WTC11 (cell line): ENCODE measurements around the gene NEK11. TPM values are rescaled to one million over a fixed set of nuclear protein-coding genes. Genes with fewer than 3 reads are reported as not detected.

ENCODE experiments used
- ATAC-seq: fragments of 200-7000 bp; cut with Tn5 transposase; 2 replicates; pipeline ENCODE4 v1.10.0; 2021; ENCODE audit warnings: mild to moderate bottlenecking, moderate library complexity
- CTCF ChIA-PET: fragments of 300-600 bp; sonication (Branson Sonifier 250); formaldehyde crosslinking; loops from one replicate; lab custom pipeline; 2021; ENCODE audit warnings: antibody characterized with exemption; lab: Charles Lee
- POLR2A ChIA-PET: fragments of 350-600 bp; sonication (Branson Sonifier 250); formaldehyde crosslinking; loops from one replicate; lab custom pipeline; 2021; ENCODE audit warnings: antibody characterized with exemption; lab: Charles Lee
- DNase-seq: peaks from one replicate; pipeline ENCODE4 v3.0.0; 2021; ENCODE audit warnings: low spot score
- H3K27ac Mint-ChIP-seq: 2 replicates; pipeline ENCODE4 v1.8.0; 2021; ENCODE audit warnings: mixed read lengths
- H3K27me3 Mint-ChIP-seq: 2 replicates; pipeline ENCODE4 v1.8.0; 2021; ENCODE audit warnings: low read depth, mild to moderate bottlenecking, moderate library complexity, mixed read lengths
- H3K36me3 Mint-ChIP-seq: 2 replicates; pipeline ENCODE4 v1.8.0; 2021; ENCODE audit warnings: mixed read lengths
- H3K4me1 Mint-ChIP-seq: 2 replicates; pipeline ENCODE4 v1.8.0; 2022; ENCODE audit warnings: mixed read lengths
- H3K4me3 Mint-ChIP-seq: 2 replicates; pipeline ENCODE4 v1.8.0; 2021; ENCODE audit warnings: mild to moderate bottlenecking, moderate library complexity, mixed read lengths
- H3K9me3 Mint-ChIP-seq: 2 replicates; pipeline ENCODE4 v1.8.0; 2021; ENCODE audit warnings: mixed read lengths
- CBFB ChIP-seq: sonication (generic); formaldehyde crosslinking; IDR thresholded peaks from 2 replicates; pipeline ENCODE4 v1.8.1; 2022; ENCODE audit warnings: mild to moderate bottlenecking, low read depth, missing genetic modification reagents
- EMX1 ChIP-seq: fragments of 250-450 bp; sonication (Bioruptor Pico); IDR thresholded peaks from 2 replicates; pipeline ENCODE4 v1.8.0; 2021; ENCODE audit warnings: mild to moderate bottlenecking
- HMGA2 ChIP-seq: fragments of 250-450 bp; sonication (Bioruptor Pico); IDR thresholded peaks from 2 replicates; pipeline ENCODE4 v1.4.0; 2021; ENCODE audit warnings: mild to moderate bottlenecking, moderate library complexity
- IRF2 ChIP-seq: sonication (generic); formaldehyde crosslinking; IDR thresholded peaks from 2 replicates; pipeline ENCODE4 v1.8.0; 2022; ENCODE audit warnings: low read depth, missing genetic modification reagents, borderline replicate concordance
- NFATC4 ChIP-seq: fragments of 250-450 bp; sonication (Bioruptor Pico); IDR thresholded peaks from 2 replicates; pipeline ENCODE4 v1.9.0; 2021; ENCODE audit warnings: mild to moderate bottlenecking
- NR1H2 ChIP-seq: sonication (generic); formaldehyde crosslinking; IDR thresholded peaks from 2 replicates; pipeline ENCODE4 v1.9.0; 2021; ENCODE audit warnings: mild to moderate bottlenecking, moderate library complexity, missing genetic modification reagents
- NR3C1 ChIP-seq: sonication (generic); formaldehyde crosslinking; conservative IDR thresholded peaks from 2 replicates; pipeline ENCODE4 v1.8.1; 2023; ENCODE audit warnings: low read depth, mild to moderate bottlenecking, missing genetic modification reagents
- RORB ChIP-seq: fragments of 250-450 bp; sonication (Bioruptor Pico); IDR thresholded peaks from 2 replicates; pipeline ENCODE4 v1.9.0; 2021; ENCODE audit warnings: mild to moderate bottlenecking
- SMAD4 ChIP-seq: sonication (generic); formaldehyde crosslinking; IDR thresholded peaks from 2 replicates; pipeline ENCODE4 v1.8.0; 2022; ENCODE audit warnings: mild to moderate bottlenecking, missing genetic modification reagents
- SP1 ChIP-seq: sonication (generic); formaldehyde crosslinking; conservative IDR thresholded peaks from 2 replicates; pipeline ENCODE4 v1.8.1; 2022; ENCODE audit warnings: missing genetic modification reagents
- ZNF121 ChIP-seq: sonication (generic); formaldehyde crosslinking; IDR thresholded peaks from 2 replicates; pipeline ENCODE4 v1.8.0; 2023; ENCODE audit warnings: missing genetic modification reagents
- ZNF396 ChIP-seq: fragments of 250-450 bp; sonication (Bioruptor Pico); IDR thresholded peaks from 2 replicates; pipeline ENCODE4 v1.8.0; 2021; ENCODE audit warnings: mild to moderate bottlenecking, moderate library complexity, borderline replicate concordance
- total RNA-seq: library from RNA; stranded (reverse); gene quantifications from 3 replicates; pipeline ENCODE4 v1.2.3, GENCODE V29; 2021
- TF ChIP-seq, protein P1 (sequence below): sonication (generic); formaldehyde crosslinking; IDR thresholded peaks from 2 replicates; pipeline ENCODE4 v1.8.1; 2023; ENCODE audit warnings: mild to moderate bottlenecking, moderate library complexity, missing genetic modification reagents
- TF ChIP-seq, protein P2 (sequence below): sonication (generic); formaldehyde crosslinking; IDR thresholded peaks from 2 replicates; pipeline ENCODE4 v1.8.1; 2023; ENCODE audit warnings: mild to moderate bottlenecking, missing genetic modification reagents, moderate library complexity
- TF ChIP-seq, protein P3 (sequence below): fragments of 250-450 bp; sonication (Bioruptor Pico); IDR thresholded peaks from 2 replicates; pipeline ENCODE4 v1.9.0; 2021; ENCODE audit warnings: moderate library complexity, mild to moderate bottlenecking, inconsistent platforms, borderline replicate concordance
- TF ChIP-seq, protein P4 (sequence below): sonication (generic); formaldehyde crosslinking; IDR thresholded peaks from 2 replicates; pipeline ENCODE4 v1.8.1; 2023; ENCODE audit warnings: mild to moderate bottlenecking, missing genetic modification reagents, borderline replicate concordance
- TF ChIP-seq, protein P5 (sequence below): fragments of 250-450 bp; sonication (Bioruptor Pico); IDR thresholded peaks from 2 replicates; pipeline ENCODE4 v1.9.0; 2021; ENCODE audit warnings: mild to moderate bottlenecking
- TF ChIP-seq, protein P6 (sequence below): sonication (generic); formaldehyde crosslinking; IDR thresholded peaks from 2 replicates; pipeline ENCODE4 v1.8.0; 2022; ENCODE audit warnings: mild to moderate bottlenecking, missing genetic modification reagents
- TF ChIP-seq, protein P7 (sequence below): fragments of 250-450 bp; sonication (Bioruptor Pico); IDR thresholded peaks from 2 replicates; pipeline ENCODE4 v1.9.0; 2021; ENCODE audit warnings: mild to moderate bottlenecking

Gene NEK11
- total RNA-seq, 1 experiment from 2014 or later, result 1.6 TPM

DNA sequence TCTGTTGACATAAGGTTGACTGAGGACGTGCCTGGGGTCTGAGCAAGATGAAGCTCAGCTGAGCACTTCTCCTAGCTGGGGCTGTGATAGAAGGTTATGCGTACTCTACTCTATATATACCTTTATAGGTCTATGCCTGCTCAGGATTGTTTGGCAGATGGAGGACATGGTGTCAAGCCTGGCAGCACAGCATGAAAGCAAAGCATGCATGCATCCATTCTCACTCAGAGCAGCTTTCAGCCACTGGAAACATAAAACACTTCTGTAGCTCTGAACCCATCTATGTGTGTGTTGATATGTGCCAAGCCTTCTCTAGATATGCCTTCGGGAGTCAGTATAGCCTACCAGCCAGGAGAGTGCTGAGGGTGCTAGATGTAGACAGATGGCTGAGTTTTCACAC is 212.6 kb downstream of the NEK11 start (continued):
- TF ChIP-seq, protein P1, sequence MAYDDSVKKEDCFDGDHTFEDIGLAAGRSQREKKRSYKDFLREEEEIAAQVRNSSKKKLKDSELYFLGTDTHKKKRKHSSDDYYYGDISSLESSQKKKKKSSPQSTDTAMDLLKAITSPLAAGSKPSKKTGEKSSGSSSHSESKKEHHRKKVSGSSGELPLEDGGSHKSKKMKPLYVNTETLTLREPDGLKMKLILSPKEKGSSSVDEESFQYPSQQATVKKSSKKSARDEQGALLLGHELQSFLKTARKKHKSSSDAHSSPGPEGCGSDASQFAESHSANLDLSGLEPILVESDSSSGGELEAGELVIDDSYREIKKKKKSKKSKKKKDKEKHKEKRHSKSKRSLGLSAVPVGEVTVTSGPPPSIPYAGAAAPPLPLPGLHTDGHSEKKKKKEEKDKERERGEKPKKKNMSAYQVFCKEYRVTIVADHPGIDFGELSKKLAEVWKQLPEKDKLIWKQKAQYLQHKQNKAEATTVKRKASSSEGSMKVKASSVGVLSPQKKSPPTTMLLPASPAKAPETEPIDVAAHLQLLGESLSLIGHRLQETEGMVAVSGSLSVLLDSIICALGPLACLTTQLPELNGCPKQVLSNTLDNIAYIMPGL, result no peak
- no peak for TF ChIP-seq IRF2 (CRISPR knock-in tag)
- TF ChIP-seq, protein P2, sequence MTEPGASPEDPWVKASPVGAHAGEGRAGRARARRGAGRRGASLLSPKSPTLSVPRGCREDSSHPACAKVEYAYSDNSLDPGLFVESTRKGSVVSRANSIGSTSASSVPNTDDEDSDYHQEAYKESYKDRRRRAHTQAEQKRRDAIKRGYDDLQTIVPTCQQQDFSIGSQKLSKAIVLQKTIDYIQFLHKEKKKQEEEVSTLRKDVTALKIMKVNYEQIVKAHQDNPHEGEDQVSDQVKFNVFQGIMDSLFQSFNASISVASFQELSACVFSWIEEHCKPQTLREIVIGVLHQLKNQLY, result no peak
- TF ChIP-seq, protein P3, sequence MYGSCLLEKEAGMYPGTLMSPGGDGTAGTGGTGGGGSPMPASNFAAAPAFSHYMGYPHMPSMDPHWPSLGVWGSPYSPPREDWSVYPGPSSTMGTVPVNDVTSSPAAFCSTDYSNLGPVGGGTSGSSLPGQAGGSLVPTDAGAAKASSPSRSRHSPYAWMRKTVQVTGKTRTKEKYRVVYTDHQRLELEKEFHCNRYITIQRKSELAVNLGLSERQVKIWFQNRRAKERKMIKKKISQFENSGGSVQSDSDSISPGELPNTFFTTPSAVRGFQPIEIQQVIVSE, result no peak

DNA sequence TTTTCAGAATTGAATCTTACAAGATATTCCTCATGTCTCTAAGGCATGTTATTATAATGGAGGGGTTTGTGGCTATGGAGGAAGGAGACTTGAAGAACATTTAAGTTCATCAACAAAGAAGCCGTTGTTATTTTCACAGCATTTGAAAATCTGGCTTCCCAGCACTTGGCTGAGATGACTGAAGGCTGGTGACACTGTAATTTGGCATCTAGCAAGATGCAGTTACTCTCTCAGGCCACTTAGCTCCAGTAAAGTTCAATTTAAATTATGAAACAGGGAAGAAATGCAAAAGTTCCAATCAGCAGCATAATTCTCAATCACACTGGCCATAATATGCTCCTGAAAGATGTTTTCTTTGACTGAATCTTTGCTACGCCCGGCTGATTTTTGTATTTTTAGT is 215.5 kb downstream of the NEK11 start:
- POLR2A ChIA-PET, result no interaction called here
- H3K27ac Mint-ChIP-seq, result no peak overlapping the region

More for the DNA sequence above, 215.5 kb downstream of the NEK11 start:
- Mint-ChIP-seq H3K36me3 (no peaks in the 10 kb centered on the region), H3K9me3 (no peaks in the 10 kb centered on the region), H3K27me3 (no peaks in the 10 kb centered on the region; the same call in 1 of the 2 replicates), H3K4me1 (no peaks in the 10 kb centered on the region), H3K4me3 (no peak overlapping the region)
- CTCF ChIA-PET, result no interaction called here
- no peak for TF ChIP-seq RORB (CRISPR knock-in tag)
- TF ChIP-seq HMGA2 (CRISPR knock-in tag), result no peak
- no peak for TF ChIP-seq NFATC4
- no peak for TF ChIP-seq EMX1 (CRISPR knock-in tag)
- TF ChIP-seq, protein P4, sequence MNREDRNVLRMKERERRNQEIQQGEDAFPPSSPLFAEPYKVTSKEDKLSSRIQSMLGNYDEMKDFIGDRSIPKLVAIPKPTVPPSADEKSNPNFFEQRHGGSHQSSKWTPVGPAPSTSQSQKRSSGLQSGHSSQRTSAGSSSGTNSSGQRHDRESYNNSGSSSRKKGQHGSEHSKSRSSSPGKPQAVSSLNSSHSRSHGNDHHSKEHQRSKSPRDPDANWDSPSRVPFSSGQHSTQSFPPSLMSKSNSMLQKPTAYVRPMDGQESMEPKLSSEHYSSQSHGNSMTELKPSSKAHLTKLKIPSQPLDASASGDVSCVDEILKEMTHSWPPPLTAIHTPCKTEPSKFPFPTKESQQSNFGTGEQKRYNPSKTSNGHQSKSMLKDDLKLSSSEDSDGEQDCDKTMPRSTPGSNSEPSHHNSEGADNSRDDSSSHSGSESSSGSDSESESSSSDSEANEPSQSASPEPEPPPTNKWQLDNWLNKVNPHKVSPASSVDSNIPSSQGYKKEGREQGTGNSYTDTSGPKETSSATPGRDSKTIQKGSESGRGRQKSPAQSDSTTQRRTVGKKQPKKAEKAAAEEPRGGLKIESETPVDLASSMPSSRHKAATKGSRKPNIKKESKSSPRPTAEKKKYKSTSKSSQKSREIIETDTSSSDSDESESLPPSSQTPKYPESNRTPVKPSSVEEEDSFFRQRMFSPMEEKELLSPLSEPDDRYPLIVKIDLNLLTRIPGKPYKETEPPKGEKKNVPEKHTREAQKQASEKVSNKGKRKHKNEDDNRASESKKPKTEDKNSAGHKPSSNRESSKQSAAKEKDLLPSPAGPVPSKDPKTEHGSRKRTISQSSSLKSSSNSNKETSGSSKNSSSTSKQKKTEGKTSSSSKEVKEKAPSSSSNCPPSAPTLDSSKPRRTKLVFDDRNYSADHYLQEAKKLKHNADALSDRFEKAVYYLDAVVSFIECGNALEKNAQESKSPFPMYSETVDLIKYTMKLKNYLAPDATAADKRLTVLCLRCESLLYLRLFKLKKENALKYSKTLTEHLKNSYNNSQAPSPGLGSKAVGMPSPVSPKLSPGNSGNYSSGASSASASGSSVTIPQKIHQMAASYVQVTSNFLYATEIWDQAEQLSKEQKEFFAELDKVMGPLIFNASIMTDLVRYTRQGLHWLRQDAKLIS (CRISPR knock-in tag), result no peak
- TF ChIP-seq NR3C1, result no peak
- no peak for TF ChIP-seq CBFB (CRISPR knock-in tag)
- no peak for TF ChIP-seq SMAD4 (CRISPR knock-in tag)
- TF ChIP-seq, protein P5, sequence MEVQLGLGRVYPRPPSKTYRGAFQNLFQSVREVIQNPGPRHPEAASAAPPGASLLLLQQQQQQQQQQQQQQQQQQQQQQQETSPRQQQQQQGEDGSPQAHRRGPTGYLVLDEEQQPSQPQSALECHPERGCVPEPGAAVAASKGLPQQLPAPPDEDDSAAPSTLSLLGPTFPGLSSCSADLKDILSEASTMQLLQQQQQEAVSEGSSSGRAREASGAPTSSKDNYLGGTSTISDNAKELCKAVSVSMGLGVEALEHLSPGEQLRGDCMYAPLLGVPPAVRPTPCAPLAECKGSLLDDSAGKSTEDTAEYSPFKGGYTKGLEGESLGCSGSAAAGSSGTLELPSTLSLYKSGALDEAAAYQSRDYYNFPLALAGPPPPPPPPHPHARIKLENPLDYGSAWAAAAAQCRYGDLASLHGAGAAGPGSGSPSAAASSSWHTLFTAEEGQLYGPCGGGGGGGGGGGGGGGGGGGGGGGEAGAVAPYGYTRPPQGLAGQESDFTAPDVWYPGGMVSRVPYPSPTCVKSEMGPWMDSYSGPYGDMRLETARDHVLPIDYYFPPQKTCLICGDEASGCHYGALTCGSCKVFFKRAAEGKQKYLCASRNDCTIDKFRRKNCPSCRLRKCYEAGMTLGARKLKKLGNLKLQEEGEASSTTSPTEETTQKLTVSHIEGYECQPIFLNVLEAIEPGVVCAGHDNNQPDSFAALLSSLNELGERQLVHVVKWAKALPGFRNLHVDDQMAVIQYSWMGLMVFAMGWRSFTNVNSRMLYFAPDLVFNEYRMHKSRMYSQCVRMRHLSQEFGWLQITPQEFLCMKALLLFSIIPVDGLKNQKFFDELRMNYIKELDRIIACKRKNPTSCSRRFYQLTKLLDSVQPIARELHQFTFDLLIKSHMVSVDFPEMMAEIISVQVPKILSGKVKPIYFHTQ (CRISPR knock-in tag), result no peak
- TF ChIP-seq ZNF396 (CRISPR knock-in tag), result no peak
- TF ChIP-seq, protein P6, sequence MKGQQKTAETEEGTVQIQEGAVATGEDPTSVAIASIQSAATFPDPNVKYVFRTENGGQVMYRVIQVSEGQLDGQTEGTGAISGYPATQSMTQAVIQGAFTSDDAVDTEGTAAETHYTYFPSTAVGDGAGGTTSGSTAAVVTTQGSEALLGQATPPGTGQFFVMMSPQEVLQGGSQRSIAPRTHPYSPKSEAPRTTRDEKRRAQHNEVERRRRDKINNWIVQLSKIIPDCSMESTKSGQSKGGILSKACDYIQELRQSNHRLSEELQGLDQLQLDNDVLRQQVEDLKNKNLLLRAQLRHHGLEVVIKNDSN, result no peak
- TF ChIP-seq NR1H2 (CRISPR knock-in tag), result no peak
- TF ChIP-seq ZNF121, result no peak
- TF ChIP-seq, protein P7, sequence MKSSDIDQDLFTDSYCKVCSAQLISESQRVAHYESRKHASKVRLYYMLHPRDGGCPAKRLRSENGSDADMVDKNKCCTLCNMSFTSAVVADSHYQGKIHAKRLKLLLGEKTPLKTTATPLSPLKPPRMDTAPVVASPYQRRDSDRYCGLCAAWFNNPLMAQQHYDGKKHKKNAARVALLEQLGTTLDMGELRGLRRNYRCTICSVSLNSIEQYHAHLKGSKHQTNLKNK, result no peak
- no peak for TF ChIP-seq SP1 (CRISPR knock-in tag)
- DNase-seq (no peak), ATAC-seq (no peak)
